K562 (cell line): ENCODE data around the gene DGAT2.

Experiments used
- CTCF ChIP-seq, 3 experiments: IDR thresholded peaks in 2 of 3; conservative IDR thresholded peaks in 1 of 3; 2 replicates each; pipeline ENCODE4 v1.5.1; 2011 to 2012; ENCODE audit warnings: low read length in 3 of 3, mild to moderate bottlenecking in 3 of 3, control low read depth in 2 of 3, improper control_type of control experiment in 1 of 3, inconsistent platforms in 1 of 3, low read depth in 1 of 3, mixed read lengths in 1 of 3, moderate library complexity in 1 of 3; ENCODE audit not compliant: insufficient read depth in 2 of 3
- SIN3A ChIP-seq, 2 experiments: fragments of 150-350 bp in 1 of 2; IDR thresholded peaks; 2 replicates each; pipeline ENCODE4 v1.6.1; 2011 to 2016; ENCODE audit warnings: borderline replicate concordance in 2 of 2, low read depth in 2 of 2, low read length in 2 of 2, mild to moderate bottlenecking in 2 of 2, moderate library complexity in 2 of 2; ENCODE audit not compliant: control insufficient read depth in 1 of 2
- SREBF2 ChIP-seq: sonication (generic); formaldehyde crosslinking; IDR thresholded peaks from 2 replicates; pipeline ENCODE4 v1.4.0; 2020; ENCODE audit warnings: mild to moderate bottlenecking, missing genetic modification reagents

DNA sequence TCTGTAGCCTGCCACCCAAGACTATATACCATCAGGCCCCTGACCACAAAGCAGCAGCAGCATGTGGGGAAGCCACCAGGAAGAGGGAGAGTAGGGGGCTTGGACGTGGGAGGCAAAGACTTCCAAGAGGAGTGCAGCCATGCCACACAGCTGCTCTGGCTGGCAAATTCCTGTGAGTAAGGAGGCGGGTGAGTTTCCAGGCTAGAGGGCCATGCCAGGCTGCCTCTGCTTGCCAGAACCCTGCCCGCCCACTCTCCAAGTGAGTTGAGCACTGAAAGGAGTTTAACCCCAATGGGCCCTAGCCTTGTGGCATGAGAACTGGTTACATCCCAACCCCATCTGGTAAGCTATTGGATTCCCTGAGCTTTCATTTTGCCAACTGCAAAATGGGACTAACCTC is 4.7 kb upstream of the DGAT2 start:
- no peak for TF ChIP-seq SIN3A (IDR thresholded peaks at IDR 0.05; ENCODE audit: borderline replicate concordance in 2 of 2, control insufficient read depth in 1 of 2, low read depth in 2 of 2, low read length in 2 of 2)
- no peak for TF ChIP-seq CTCF (IDR thresholded peaks at IDR 0.05 in 2 of 3, conservative IDR thresholded peaks at IDR 0.05 in 1 of 3; ENCODE audit: insufficient read depth in 2 of 3, low read depth in 1 of 3, low read length in 3 of 3)
- TF ChIP-seq SREBF2: no peak
